Right ventricle myocardium superior (tissue), 1 donor: ENCODE data around the gene PCDHGA3. TPM values are rescaled to one million over a fixed set of nuclear protein-coding genes. Genes with fewer than 3 reads are reported as not detected.

Experiments used
- total RNA-seq: library from RNA; stranded (reverse); fragmentation: NEBNext Ultra II Directional; extraction: Animal tissue kit (Norgen Biotek cat#: 25700); gene quantifications from one replicate; pipeline ENCODE4 v1.2.1, GENCODE V29; 2021
- donor health status: DM: no; HTN: yes; CAD: no; lungs with severe emphysema.

The PCDHGA3 gene
- total RNA-seq, 1 donor from 2014 or later: 13.0 TPM

Other genes starting within 250 kb of the PCDHGA3 start
- 2.0 TPM for gene PCDHB2, start 249.2 kb upstream of the PCDHGA3 start, total RNA-seq
- gene PCDHB3, start 243.4 kb upstream of the PCDHGA3 start, total RNA-seq: 1.4 TPM
- 1.7 TPM for gene PCDHB4, start 222.0 kb upstream of the PCDHGA3 start, total RNA-seq
- gene PCDHB5, start 208.6 kb upstream of the PCDHGA3 start, total RNA-seq: 1.3 TPM
- 0.35 TPM for gene PCDHB6, start 193.8 kb upstream of the PCDHGA3 start, total RNA-seq
- 0.62 TPM for gene PCDHB7, start 171.2 kb upstream of the PCDHGA3 start, total RNA-seq
- gene PCDHB8, start 166.0 kb upstream of the PCDHGA3 start, total RNA-seq: 2.1 TPM
- gene PCDHB16, start 161.4 kb upstream of the PCDHGA3 start, total RNA-seq: 2.2 TPM
- 0.81 TPM for gene PCDHB9, start 156.7 kb upstream of the PCDHGA3 start, total RNA-seq
- gene PCDHB10, start 151.5 kb upstream of the PCDHGA3 start, total RNA-seq: 0.81 TPM
- 0.73 TPM for gene PCDHB11, start 144.2 kb upstream of the PCDHGA3 start, total RNA-seq
- gene PCDHB12, start 135.1 kb upstream of the PCDHGA3 start, total RNA-seq: 1.0 TPM
- 2.8 TPM for gene PCDHB13, start 129.9 kb upstream of the PCDHGA3 start, total RNA-seq
- gene PCDHB14, start 120.5 kb upstream of the PCDHGA3 start, total RNA-seq: 3.3 TPM
- gene PCDHB15, start 98.4 kb upstream of the PCDHGA3 start, total RNA-seq: 3.9 TPM
- gene SLC25A2, start 39.8 kb upstream of the PCDHGA3 start, total RNA-seq: 0.16 TPM
- gene TAF7, start 23.0 kb upstream of the PCDHGA3 start, total RNA-seq: 101 TPM
- gene PCDHGA1, start 13.3 kb upstream of the PCDHGA3 start, total RNA-seq: 2.7 TPM
- 6.5 TPM for gene PCDHGA2, start 5.1 kb upstream of the PCDHGA3 start, total RNA-seq
- gene PCDHGB1, start 6.3 kb downstream of the PCDHGA3 start, total RNA-seq: 7.8 TPM
- gene PCDHGA4, start 11.2 kb downstream of the PCDHGA3 start, total RNA-seq: 9.3 TPM
- gene PCDHGB2, start 16.2 kb downstream of the PCDHGA3 start, total RNA-seq: 9.2 TPM
- gene PCDHGA5, start 20.3 kb downstream of the PCDHGA3 start, total RNA-seq: 6.6 TPM
- gene PCDHGB3, start 26.4 kb downstream of the PCDHGA3 start, total RNA-seq: 7.6 TPM
- 6.7 TPM for gene PCDHGA6, start 30.1 kb downstream of the PCDHGA3 start, total RNA-seq
- gene PCDHGA7, start 38.9 kb downstream of the PCDHGA3 start, total RNA-seq: 7.7 TPM
- 5.8 TPM for gene PCDHGB4, start 43.9 kb downstream of the PCDHGA3 start, total RNA-seq
- gene PCDHGA8, start 48.8 kb downstream of the PCDHGA3 start, total RNA-seq: 10.1 TPM
- 7.2 TPM for gene PCDHGB5, start 54.1 kb downstream of the PCDHGA3 start, total RNA-seq
- gene PCDHGA9, start 58.9 kb downstream of the PCDHGA3 start, total RNA-seq: 4.3 TPM
- 6.2 TPM for gene PCDHGB6, start 64.2 kb downstream of the PCDHGA3 start, total RNA-seq
- 5.4 TPM for gene PCDHGA10, start 69.2 kb downstream of the PCDHGA3 start, total RNA-seq
- gene PCDHGB7, start 73.8 kb downstream of the PCDHGA3 start, total RNA-seq: 9.8 TPM
- 5.1 TPM for gene PCDHGA11, start 77.2 kb downstream of the PCDHGA3 start, total RNA-seq
- 4.9 TPM for gene PCDHGA12, start 86.7 kb downstream of the PCDHGA3 start, total RNA-seq
- gene PCDHGC3, start 132.1 kb downstream of the PCDHGA3 start, total RNA-seq: 17.1 TPM
- 3.0 TPM for gene PCDHGC4, start 141.2 kb downstream of the PCDHGA3 start, total RNA-seq
- gene PCDHGC5, start 145.3 kb downstream of the PCDHGA3 start, total RNA-seq: 3.0 TPM